K562 (cell line): ENCODE data around the gene MMS22L. TPM values are rescaled to one million over a fixed set of nuclear protein-coding genes. Genes with fewer than 3 reads are reported as not detected.

ENCODE experiments used
- ATAC-seq: fragments of 200-7000 bp; cut with Tn5 transposase; 3 replicates; pipeline ENCODE4 v1.9.1; 2020; ENCODE audit warnings: moderate library complexity
- BruUV-seq: library from RNA; stranded (reverse); fragments of 400-500 nt; replicated peaks from 2 replicates; lab custom pipeline; 2021; lab: Mats Ljungman, UMichigan
- CTCF ChIA-PET: fragments of 300-600 bp; formaldehyde crosslinking; extraction: SDS; loops from one replicate; lab custom pipeline; 2021; ENCODE audit warnings: low intra/inter-chr PET ratio; lab: Yijun Ruan, JAX
- POLR2A ChIA-PET: fragments of 300-600, 350-650 bp; sonication (Branson Sonifier 250); formaldehyde crosslinking; extraction: SDS; loops from one replicate; lab custom pipeline; 2021; ENCODE audit warnings: antibody characterized with exemption, inconsistent platforms; lab: Yijun Ruan, JAX
- DNase-seq, 4 experiments: peaks; one replicate each; pipeline versions ENCODE4 v3.0.0 to v3.0.0-alpha.2; 2011 to 2018; ENCODE audit warnings: low spot score in 3 of 4, mixed read lengths in 3 of 4; ENCODE audit errors: extremely low read depth in 1 of 4
- FAIRE-seq: peaks from 2 replicates; lab custom pipeline; 2011; peaks lifted over from hg19 to GRCh38; lab: Jason Lieb, UNC
- H2AFZ ChIP-seq: 2 replicates; pipeline ENCODE4 v1.6.0; 2011; ENCODE audit warnings: low read depth, low read length, control low read depth, inconsistent platforms
- H3K27ac ChIP-seq: fragments of 200-600 bp; 3 replicates; pipeline ENCODE4 v1.8.0; 2011; ENCODE audit warnings: low read depth, mild to moderate bottlenecking, control low read depth, inconsistent platforms, low read length, moderate library complexity, mixed read lengths; ENCODE audit errors: extremely low read depth
- H3K27me3 ChIP-seq, 2 experiments: fragments of 300-600 bp in 1 of 2; 2 replicates in 1 of 2; 3 replicates in 1 of 2; pipeline versions ENCODE4 v1.6.0 to v1.8.0; 2011; ENCODE audit warnings: inconsistent platforms in 2 of 2, low read length in 2 of 2, mild to moderate bottlenecking in 1 of 2, mixed read lengths in 1 of 2, moderate library complexity in 1 of 2; ENCODE audit not compliant: control insufficient read depth in 2 of 2, insufficient read depth in 2 of 2
- H3K36me3 ChIP-seq: fragments of 300-600 bp; 3 replicates; pipeline ENCODE4 v1.8.0; 2011; ENCODE audit warnings: mild to moderate bottlenecking, low read length, inconsistent platforms; ENCODE audit not compliant: control insufficient read depth, insufficient read depth
- H3K4me1 ChIP-seq, 2 experiments: fragments of 200-600 bp in 1 of 2; replicated peaks in 1 of 2; 2 replicates in 1 of 2; 3 replicates in 1 of 2; pipeline versions ENCODE4 v1.5.1 to v1.8.0; 2011; ENCODE audit warnings: inconsistent platforms in 2 of 2, low read length in 2 of 2, mild to moderate bottlenecking in 1 of 2, mixed read lengths in 1 of 2, moderate library complexity in 1 of 2; ENCODE audit not compliant: control insufficient read depth in 2 of 2, insufficient read depth in 2 of 2
- H3K4me2 ChIP-seq: 2 replicates; pipeline ENCODE4 v1.6.1; 2011; ENCODE audit warnings: low read length, control low read depth, inconsistent platforms, mixed read lengths; ENCODE audit not compliant: insufficient read depth
- H3K4me3 ChIP-seq: fragments of 200-600 bp; sonication (generic), shearing (Covaris generic); 2 replicates; pipeline ENCODE4 v1.5.1; 2016; ENCODE audit warnings: control low read depth, inconsistent platforms
- H3K79me2 ChIP-seq: fragments of 200-600 bp; 3 replicates; pipeline ENCODE4 v1.8.0; 2011; ENCODE audit warnings: low read length, inconsistent platforms; ENCODE audit not compliant: control insufficient read depth, insufficient read depth
- H3K9ac ChIP-seq, 2 experiments: 2 replicates each; pipeline versions ENCODE4 v1.6.0 to v1.6.1; 2011; ENCODE audit warnings: low read depth in 2 of 2, low read length in 2 of 2, control low read depth in 1 of 2, inconsistent platforms in 1 of 2, mild to moderate bottlenecking in 1 of 2, mixed read lengths in 1 of 2; ENCODE audit not compliant: insufficient read depth in 1 of 2
- H3K9me1 ChIP-seq: one replicate; pipeline ENCODE4 v1.6.0; 2011; ENCODE audit warnings: inconsistent platforms, mild to moderate bottlenecking, low read length, moderate library complexity; ENCODE audit not compliant: control insufficient read depth, insufficient read depth
- H3K9me3 ChIP-seq: replicated peaks from 2 replicates; pipeline ENCODE4 v1.5.1; 2011; ENCODE audit warnings: low read depth, low read length, inconsistent platforms; ENCODE audit not compliant: control insufficient read depth, insufficient read depth
- H4K20me1 ChIP-seq: replicated peaks from 2 replicates; pipeline ENCODE4 v1.6.1; 2011; ENCODE audit warnings: low read length, inconsistent platforms, mixed read lengths; ENCODE audit not compliant: control insufficient read depth, insufficient read depth
- BRF1 ChIP-seq: IDR thresholded peaks from 3 replicates; pipeline ENCODE4 v1.6.1; 2011; ENCODE audit warnings: borderline replicate concordance, mild to moderate bottlenecking; ENCODE audit not compliant: insufficient read length; ENCODE audit errors: extremely low read depth
- NBN ChIP-seq: fragments of 450-650 bp; IDR thresholded peaks from 2 replicates; pipeline ENCODE4 v1.6.1; 2016; ENCODE audit warnings: low read depth, mild to moderate bottlenecking
- NFYB ChIP-seq: IDR thresholded peaks from 2 replicates; pipeline ENCODE4 v1.6.1; 2011; ENCODE audit warnings: mild to moderate bottlenecking, moderate library complexity; ENCODE audit not compliant: insufficient read length; ENCODE audit errors: extremely low read depth
- POLR2A ChIP-seq: fragments of 450-650 bp; conservative IDR thresholded peaks from 2 replicates; pipeline ENCODE4 v1.6.1; 2016
- RFX1 ChIP-seq: fragments of 450-650 bp; IDR thresholded peaks from 2 replicates; pipeline ENCODE4 v1.6.1; 2016; ENCODE audit warnings: mild to moderate bottlenecking, moderate library complexity
- ZNF134 ChIP-seq: fragments of 250-450 bp; sonication (Bioruptor Pico); conservative IDR thresholded peaks from 2 replicates; pipeline ENCODE4 v1.4.0; 2020
- ZNF75A ChIP-seq: fragments of 450-650 bp; formaldehyde crosslinking; IDR thresholded peaks from 2 replicates; pipeline ENCODE4 v1.4.0; 2020; ENCODE audit warnings: mild to moderate bottlenecking
- WGBS: fragments of 100-300 bp; shearing (Covaris generic); methylation state at CpG from one replicate; pipeline ENCODE4 v1.1.6; 2016; ENCODE audit warnings: low coverage, mixed read lengths; ENCODE audit not compliant: insufficient coverage; ENCODE audit errors: missing lambda C conversion rate; 5-methylcytosine and 5-hydroxymethylcytosine counted together
- in situ Hi-C: fragments of 300-500 bp; cut with MboI; formaldehyde crosslinking; loops from 4 replicates; pipeline ENCODE4 v1.15.0; 2018; ENCODE audit warnings: inconsistent platforms, mixed read lengths
- intact Hi-C: fragments of 100-400 bp; cut with micrococcal nuclease; formaldehyde crosslinking; loops from 2 replicates; pipeline ENCODE4 v1.14.2; 2022
- polyA plus RNA-seq, 8 experiments: library from polyadenylated mRNA; depleted of rRNA in 4 of 8; stranded (reverse) in 5 of 8; unstranded in 3 of 8; fragments of >200 nt; fragmentation: Nextera tagmentation in 2 of 8; fragmentation: Illumina TruSeq in 1 of 8; extraction: Ambion mirVana in 2 of 8; extraction: Trizol in 1 of 8; gene quantifications; 2 replicates each; pipeline versions ENCODE4 v1.2.1 to v1.2.3, GENCODE V29; 2011 to 2014; ENCODE audit warnings: inconsistent platforms in 1 of 8, missing spikeins in 1 of 8
- total RNA-seq, 7 experiments: library from RNA; depleted of rRNA in 6 of 7; stranded (reverse); fragments of >200 nt in 6 of 7; fragmentation: Illumina TruSeq in 2 of 7; extraction: Trizol in 2 of 7; gene quantifications; 2 replicates each; pipeline versions ENCODE4 v1.2.1 to v1.2.3, GENCODE V29; 2011 to 2021; ENCODE audit warnings: low replicate concordance in 1 of 7
- TF ChIP-seq, protein P1 (sequence below): sonication (generic); formaldehyde crosslinking; IDR thresholded peaks from 2 replicates; pipeline ENCODE4 v1.8.0; 2023; ENCODE audit warnings: missing genetic modification reagents, mild to moderate bottlenecking, borderline replicate concordance

Gene MMS22L
- total and polyA plus RNA-seq, 9 of the 15 experiments (the other 6 are each of a cell fraction or from before 2014, with no cell fraction given): 13.0 to 59.5 (median 26.9) TPM

DNA sequence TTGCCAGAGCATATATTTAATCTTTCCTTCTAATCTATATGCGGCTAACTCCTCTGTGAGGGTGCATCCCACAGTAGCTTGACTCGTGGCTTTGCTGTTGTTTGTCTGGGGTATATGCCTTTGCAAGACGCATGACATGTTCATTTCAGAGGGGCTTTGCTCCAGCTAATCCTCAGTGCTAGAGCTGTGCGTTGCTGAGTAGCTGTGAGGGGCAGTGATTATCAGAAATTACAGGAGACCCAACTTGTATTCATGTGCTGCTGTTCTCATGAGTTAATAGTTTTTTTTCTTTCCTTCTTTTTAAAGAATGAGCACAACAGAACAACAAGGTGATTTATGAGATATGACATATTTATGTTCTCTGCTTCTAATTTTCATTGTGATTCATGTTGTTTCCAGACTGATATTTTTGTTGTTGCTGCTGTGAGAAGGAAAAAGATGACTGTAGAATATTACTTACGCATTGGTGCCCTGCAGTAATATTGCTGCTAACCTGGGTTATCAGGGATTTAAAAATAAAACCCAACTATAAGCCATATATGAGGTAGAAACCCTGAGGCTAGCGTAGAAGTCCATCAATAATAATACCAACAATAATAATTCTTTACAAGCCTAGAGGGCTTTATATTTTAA, 190.2 kb downstream of the MMS22L start:
- H3K9ac ChIP-seq: no peak overlapping the region
- no peaks in the 10 kb centered on the region for H3K36me3 ChIP-seq
- H3K9me3 ChIP-seq: no peaks in the 10 kb centered on the region
- H2AFZ ChIP-seq: no peak overlapping the region
- no peaks in the 10 kb centered on the region for H3K79me2 ChIP-seq
- no peaks in the 10 kb centered on the region for H3K4me1 ChIP-seq
- in situ Hi-C loops (no loop called here), intact Hi-C loops (no loop called here)
- H3K27me3 ChIP-seq: peaks cover 3 to 10% of the 10 kb centered on the region in 2 experiments; a peak in 2 of 5 replicates
- no peak for ATAC-seq
- WGBS: 2% methylated on average over 6 of the region's 6 CpGs
- BruUV-seq: no TSS peak
- CTCF ChIA-PET: no interaction called here
- H4K20me1 ChIP-seq: no peaks in the 10 kb centered on the region
- no peak for FAIRE-seq
- no peak overlapping the region for H3K27ac ChIP-seq
- no peaks in the 10 kb centered on the region for H3K9me1 ChIP-seq
- DNase-seq: no peak
- H3K4me2 ChIP-seq: no peak overlapping the region
- no peak overlapping the region for H3K4me3 ChIP-seq
- TF ChIP-seq, protein P1, sequence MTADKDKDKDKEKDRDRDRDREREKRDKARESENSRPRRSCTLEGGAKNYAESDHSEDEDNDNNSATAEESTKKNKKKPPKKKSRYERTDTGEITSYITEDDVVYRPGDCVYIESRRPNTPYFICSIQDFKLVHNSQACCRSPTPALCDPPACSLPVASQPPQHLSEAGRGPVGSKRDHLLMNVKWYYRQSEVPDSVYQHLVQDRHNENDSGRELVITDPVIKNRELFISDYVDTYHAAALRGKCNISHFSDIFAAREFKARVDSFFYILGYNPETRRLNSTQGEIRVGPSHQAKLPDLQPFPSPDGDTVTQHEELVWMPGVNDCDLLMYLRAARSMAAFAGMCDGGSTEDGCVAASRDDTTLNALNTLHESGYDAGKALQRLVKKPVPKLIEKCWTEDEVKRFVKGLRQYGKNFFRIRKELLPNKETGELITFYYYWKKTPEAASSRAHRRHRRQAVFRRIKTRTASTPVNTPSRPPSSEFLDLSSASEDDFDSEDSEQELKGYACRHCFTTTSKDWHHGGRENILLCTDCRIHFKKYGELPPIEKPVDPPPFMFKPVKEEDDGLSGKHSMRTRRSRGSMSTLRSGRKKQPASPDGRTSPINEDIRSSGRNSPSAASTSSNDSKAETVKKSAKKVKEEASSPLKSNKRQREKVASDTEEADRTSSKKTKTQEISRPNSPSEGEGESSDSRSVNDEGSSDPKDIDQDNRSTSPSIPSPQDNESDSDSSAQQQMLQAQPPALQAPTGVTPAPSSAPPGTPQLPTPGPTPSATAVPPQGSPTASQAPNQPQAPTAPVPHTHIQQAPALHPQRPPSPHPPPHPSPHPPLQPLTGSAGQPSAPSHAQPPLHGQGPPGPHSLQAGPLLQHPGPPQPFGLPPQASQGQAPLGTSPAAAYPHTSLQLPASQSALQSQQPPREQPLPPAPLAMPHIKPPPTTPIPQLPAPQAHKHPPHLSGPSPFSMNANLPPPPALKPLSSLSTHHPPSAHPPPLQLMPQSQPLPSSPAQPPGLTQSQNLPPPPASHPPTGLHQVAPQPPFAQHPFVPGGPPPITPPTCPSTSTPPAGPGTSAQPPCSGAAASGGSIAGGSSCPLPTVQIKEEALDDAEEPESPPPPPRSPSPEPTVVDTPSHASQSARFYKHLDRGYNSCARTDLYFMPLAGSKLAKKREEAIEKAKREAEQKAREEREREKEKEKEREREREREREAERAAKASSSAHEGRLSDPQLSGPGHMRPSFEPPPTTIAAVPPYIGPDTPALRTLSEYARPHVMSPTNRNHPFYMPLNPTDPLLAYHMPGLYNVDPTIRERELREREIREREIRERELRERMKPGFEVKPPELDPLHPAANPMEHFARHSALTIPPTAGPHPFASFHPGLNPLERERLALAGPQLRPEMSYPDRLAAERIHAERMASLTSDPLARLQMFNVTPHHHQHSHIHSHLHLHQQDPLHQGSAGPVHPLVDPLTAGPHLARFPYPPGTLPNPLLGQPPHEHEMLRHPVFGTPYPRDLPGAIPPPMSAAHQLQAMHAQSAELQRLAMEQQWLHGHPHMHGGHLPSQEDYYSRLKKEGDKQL (CRISPR knock-in tag): no peak
- TF ChIP-seq NBN: no peak
- TF ChIP-seq NFYB: no peak
- TF ChIP-seq ZNF75A (CRISPR knock-in tag): no peak
- TF ChIP-seq BRF1: no peak
- no peak for TF ChIP-seq RFX1
- no peak for TF ChIP-seq ZNF134
- no peak for TF ChIP-seq POLR2A
- TF ChIP-seq, all 486 proteins: peak for 0
- POLR2A ChIA-PET: interaction anchor here (0.5 kb wide), 1 partner anchor 15 kb away, joined by 3 read pairs; no protein-coding TSS in a partner anchor
